GM21723 (cell line): Measurements from ENCODE around the gene PCGF3.
"Not testable (repeated sequence)": the region's sequence is repeated elsewhere in the genome, so short reads cannot be mapped to it uniquely, and the experiment has no call there.

Experiments
- ATAC-seq: cut with Tn5 transposase; IDR thresholded peaks from one replicate; pipeline ENCODE4 v1.9.1; 2021; ENCODE audit warnings: mild to moderate bottlenecking, moderate library complexity; ENCODE audit not compliant: unreplicated experiment

Gene PCGF3

DNA sequence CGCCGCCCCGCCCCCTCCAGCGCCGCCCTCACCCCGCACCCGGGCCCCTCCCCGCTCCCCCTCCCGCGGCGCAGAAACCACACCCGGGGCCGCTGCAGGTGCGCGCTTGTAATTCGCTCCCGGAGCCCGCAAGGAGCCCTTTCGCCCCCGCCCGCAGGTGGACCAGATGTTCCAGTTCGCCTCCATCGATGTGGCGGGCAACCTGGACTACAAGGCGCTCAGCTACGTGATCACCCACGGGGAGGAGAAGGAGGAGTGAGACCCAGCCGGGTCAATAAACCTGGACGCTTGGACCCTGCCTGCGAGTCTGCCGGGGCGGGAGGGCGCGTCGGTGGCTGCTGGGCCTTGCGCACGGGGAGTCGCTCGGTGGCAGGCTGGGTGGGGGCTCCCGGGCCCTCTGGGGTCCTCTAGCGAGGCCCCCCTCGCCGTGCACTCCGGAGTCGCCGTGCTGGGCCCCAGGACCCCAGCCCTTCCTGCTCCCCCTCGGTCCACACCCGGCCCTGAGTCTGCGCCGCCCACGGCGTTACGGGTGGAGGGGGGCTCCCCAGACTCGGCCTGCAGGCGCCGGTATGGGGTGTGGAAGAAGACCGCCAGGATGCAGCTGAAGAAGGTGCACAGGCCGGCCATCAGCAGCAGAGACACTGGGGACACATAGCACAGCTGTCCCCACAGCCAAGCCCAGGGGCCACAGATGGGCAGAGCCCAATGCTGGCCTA is 23.7 kb upstream of the PCGF3 start:
- ATAC-seq: no peak

DNA sequence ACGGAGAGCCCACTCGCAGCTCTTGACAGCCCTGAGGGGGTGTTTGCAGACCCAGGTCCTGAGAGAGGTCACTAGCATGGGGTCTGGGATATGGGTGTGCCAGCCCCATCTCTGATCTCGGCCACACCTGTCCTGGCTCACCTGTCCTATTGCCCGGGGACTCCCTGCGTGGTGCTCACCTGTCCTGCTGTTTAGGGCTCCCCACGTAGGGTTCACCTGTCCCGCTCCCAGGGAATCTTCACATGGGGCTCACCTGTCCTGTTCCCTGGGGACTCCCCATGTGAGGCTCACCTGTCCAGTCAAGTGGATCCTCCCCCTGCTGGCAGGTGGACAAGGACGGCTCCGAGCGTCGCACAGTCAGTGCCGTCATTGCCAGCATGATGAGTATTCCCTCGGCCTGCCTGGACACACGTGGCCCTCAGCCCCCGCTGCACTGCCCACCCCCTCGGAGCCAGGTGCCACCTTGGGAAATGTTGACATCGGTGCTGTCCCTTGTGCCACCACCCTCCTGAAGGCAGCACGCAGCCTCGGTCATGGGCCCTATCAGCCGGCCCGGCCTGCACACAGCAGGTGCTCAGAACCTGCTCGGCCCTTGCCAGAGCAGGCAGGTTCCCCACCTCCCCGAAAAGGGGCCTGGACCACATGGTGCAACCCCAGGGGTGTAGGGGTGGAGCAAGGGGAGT is 23.0 kb upstream of the PCGF3 start:
- no peak for ATAC-seq

- no peak for ATAC-seq
These were observed 22.3 kb upstream of the PCGF3 start for GRCh38 chr4:683247-683897.

DNA sequence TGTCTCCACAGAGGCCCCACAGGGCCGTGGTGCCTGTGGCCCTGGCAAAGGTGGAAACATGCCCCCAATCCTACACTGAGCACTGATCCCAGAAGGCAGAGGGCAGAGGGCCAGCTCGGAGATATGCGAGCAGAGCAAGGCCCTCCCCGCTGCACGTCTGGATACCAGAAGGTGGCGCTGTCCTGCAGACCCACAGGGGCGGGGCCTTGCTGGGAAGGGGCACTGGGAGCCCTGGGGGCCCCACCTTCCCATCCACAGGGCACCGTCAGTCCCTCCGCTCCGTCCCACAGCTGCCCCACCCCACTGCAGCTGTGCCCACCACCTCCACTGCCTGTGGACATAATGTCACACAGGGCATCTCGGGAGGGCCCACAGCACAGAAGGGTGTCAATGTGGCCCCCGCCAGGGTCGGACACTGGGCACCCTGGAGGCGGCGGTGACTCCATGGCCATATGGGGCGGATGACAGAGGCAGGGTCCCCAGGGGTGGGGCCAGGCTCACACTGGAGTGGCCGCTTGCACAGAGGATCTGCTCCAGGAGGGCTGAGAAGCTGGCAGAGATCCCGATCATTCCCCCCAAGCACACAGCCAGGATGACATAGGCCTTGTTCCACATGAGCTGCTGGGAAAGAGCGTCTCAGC is 21.5 kb upstream of the PCGF3 start:
- ATAC-seq: no peak

DNA sequence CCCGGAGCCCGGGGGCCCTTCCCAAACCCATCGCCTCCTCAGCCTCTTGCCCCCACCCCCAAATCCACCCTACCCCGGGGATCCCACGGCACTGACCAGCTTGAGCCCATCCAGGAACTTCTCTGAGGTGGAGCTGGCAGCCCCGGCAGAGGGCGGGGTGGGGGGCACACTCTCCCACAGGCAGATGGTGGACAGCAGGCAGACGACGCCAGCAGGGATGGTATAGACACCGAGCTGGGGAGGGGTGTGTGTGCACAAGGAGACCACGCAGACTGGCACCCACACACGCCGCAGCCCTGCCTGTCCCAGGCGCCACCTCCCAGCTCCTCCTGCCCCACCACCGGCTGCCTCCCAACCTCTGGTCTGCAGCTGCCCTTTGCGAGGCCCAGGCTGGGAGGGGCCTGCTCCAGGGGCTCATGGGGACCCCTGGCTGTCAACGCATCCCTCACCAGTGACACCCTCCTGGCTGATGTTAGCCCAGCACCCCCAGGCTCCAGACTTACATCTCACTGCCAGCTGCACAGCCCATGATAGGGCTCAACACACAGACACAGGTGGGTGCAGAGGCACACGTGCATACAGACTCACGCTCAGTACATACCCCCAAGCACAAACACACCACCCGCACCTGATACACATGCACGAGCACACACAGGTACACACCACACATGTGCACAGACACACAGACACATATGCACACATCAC is 20.9 kb upstream of the PCGF3 start:
- no peak for ATAC-seq

GRCh38 chr4:685679-686412 is 19.8 kb upstream of the PCGF3 start:
- ATAC-seq: no peak

- ATAC-seq: no peak
These were observed 19.1 kb upstream of the PCGF3 start for GRCh38 chr4:686413-687040.

- no peak for ATAC-seq
These were observed 18.3 kb upstream of the PCGF3 start for GRCh38 chr4:687048-687970.

DNA sequence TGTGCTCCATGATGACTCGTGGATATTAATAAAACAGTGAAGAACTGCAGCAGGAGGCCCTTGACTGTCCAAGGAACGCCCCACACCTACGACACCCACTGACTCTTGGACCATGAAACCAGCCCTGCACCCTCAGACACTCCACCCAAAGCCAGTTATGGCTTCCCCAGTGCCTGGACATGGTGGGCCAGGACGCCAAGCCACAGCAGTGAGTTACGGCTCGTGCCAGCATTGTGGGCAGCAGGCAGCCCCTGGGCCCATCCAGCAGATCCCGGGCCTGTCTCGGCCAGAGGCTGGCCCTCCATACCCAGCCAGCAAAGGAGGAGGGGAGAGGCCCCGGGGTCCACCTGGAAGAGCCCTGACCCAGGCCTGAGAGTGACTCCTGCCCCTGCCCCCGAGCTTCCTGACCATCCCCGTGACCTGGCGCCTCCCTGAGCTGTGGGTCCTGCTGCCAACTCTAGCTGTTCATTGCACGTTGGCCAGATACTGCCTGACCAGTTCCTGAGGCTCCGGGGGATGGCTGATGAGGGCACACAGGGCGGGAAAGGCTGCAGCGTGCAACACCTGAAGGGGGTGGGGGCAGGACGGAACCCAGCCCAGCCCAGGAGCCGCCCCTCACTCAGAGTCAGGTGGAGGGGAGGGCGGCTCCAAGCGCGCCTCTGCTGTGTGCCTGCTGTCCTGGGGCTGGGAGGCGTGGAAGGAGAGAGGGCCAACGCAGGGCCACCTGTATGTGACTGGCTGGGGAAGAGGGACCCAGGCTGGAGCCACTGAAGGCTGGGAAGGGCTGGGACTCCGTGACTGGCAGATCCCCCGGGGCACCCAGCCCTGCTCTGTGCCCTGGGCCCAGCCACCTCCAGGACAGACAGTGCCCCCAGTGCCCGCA is 17.4 kb upstream of the PCGF3 start:
- no peak for ATAC-seq

DNA sequence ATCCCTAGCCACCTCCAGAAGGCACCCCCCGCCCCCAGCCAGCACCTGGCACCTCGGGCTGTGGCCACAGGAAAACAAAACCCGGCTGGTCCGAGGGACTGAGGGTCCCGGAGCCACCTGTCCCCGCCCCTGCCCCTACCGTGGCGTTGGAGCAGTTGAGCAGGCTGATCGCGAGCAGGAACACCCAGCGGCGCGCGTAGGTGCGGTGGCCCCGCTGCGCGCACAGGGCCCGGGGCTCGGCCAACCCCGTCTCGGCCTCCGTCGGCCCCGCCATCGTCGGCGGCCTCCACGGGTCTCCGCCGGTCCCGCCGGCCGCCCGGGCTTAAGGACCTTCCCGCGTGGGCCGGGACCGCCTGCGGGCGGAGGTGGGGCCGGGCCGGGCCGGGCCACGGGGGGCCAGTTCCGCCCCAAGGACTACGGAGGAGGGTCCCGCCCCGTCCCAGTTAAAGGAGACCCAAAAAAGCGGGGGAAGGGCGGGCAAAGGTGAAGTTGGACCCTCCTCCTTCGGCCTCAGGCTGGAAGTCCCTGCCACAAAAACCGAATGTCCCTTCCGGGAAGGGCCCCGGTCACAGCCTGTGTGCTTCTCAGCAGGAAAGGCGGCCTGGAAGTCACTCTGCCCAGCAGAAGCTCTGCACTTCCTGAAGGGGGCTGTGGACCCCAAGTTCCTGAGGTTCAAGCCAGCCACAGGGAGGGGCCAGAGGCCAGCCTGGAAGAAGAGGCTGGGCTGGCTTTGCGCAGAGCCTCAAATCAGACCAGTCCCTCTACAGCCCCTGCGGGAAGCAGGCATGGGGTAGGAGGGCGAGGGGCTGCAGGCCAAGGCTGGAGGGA is 16.6 kb upstream of the PCGF3 start, which contains the start of gene SLC49A3:
Gene SLC49A3, minus strand, starts transcription at position 298 of the 828 bp plus-strand sequence. Its CDS starts 24 bp downstream, at position 274.
- ATAC-seq: no peak

DNA sequence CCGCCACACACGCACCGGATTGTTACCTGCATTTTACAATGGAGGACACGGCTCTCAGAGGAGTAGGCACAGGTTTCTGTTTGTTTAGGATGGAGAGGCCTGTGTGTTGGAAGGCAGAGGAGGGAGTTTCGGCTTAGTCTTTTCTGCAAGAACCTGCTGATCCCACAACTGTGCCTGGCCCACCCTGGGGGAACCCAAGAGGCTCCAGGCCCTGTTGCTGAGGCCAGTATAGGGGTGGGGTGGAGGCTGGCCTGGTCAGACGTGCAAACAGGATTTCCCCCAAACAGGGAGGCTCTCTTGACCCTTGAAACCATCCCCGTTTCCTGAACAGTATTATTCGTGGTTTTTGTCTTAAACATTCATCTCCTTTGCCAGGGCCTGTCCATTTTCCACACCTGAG is 15.9 kb upstream of the PCGF3 start:
- no peak for ATAC-seq

DNA sequence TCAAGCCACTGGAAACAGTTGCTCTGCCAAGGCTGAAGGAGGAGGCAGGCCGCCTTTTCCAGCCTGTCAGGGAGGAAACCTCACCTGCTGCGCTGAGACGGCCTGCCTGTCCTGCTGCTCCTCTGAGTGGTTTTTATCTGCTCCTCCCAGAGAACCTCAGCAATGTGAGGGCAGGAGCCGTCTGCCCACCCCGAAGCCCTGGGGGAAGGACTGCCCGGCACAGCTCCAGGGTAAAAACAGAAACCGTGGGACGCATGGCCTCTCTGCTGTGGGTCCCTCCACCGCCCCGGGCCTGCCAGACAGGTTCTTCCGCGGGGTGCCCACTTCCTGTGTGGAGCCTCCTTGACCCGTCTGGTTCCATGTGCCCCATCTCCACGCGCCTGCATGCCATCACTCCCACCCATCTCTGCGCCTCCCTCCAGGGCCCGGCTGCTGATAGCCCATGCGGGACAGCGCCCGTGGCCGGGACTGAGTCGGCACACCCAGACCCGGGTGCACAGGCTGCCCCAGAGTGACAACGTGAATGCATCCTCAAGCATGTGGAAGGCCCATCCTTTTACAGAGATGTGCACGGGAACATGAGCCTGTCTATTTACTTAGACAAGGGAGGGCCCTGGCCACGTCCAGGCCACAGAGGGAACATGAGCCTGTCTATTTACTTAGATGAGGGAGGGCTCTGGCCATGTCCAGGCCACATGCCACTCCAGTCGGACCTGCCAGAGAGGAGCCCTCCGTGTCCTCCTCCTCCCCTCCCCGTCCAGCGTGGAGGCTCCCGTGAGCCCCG is 12.7 kb upstream of the PCGF3 start:
- no peak for ATAC-seq

DNA sequence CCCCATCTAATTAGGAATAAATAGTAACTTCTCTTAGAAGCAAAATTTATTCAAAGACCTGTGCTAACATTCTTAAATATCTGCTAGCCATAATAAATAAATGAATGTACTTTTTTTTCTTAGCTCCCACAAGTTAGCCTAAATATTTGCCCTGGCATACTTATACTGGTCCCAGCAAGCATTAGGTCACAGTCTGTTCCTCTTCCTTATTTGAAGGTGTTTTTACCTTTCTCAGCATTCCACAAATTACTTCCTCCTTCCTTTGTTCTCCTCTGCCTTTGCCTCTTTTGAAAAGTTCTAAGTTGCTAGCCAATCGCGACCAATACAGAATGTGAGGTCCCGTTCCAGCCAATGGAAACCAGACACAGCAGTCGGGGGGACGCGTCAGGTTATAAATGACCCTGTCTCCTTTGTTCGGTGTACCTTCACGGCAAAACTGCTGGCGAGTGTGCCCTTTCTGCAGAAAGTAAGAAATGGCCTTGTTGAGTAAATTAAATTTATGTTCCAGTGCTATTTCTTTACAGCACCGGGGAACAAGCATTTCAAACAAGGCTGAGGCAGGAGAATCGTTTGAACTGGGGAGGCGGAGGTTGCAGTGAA is 11.2 kb upstream of the PCGF3 start:
- ATAC-seq: not testable (repeated sequence)

GRCh38 chr4:699816-700580 is 5.6 kb upstream of the PCGF3 start:
- ATAC-seq: no peak
